ENCODE data around the gene U2AF2.
A peak's percentile ranks its signal among the peaks of the same experiment; 100 is the strongest.

U2AF2 gene

GRCh38 chr19:55693336-55693974, 38.6 kb downstream of the U2AF2 start:
- DNase-seq, result no peak
- no peaks in the 10 kb centered on the region for H3K9me3 Mint-ChIP-seq
- H3K27me3 Mint-ChIP-seq (ENCODE audit: low read depth, poor library complexity), result no peaks in the 10 kb centered on the region
- no peak overlapping the region for H3K27ac Mint-ChIP-seq
- H3K36me3 Mint-ChIP-seq (ENCODE audit: low read depth), result peaks cover 20% of the 10 kb centered on the region
- no peak overlapping the region for H3K4me3 Mint-ChIP-seq
- TF ChIP-seq CTCF (IDR thresholded peaks at IDR 0.05), result no peak
- peaks cover 17% of the 10 kb centered on the region for H3K4me1 Mint-ChIP-seq

- H3K27me3 Mint-ChIP-seq (ENCODE audit: low read depth, poor library complexity), result no peaks in the 10 kb centered on the region
- DNase-seq, result no peak
- H3K9me3 Mint-ChIP-seq, result no peaks in the 10 kb centered on the region
Measured at GRCh38 chr19:55694241-55694655, 39.4 kb downstream of the U2AF2 start.

GRCh38 chr19:55694656-55695491, 40.0 kb downstream of the U2AF2 start:
- peaks cover 6% of the 10 kb centered on the region for H3K4me1 Mint-ChIP-seq
- peaks cover 33% of the 10 kb centered on the region for H3K36me3 Mint-ChIP-seq (ENCODE audit: low read depth)
- no peak for TF ChIP-seq CTCF (IDR thresholded peaks at IDR 0.05)
- H3K4me3 Mint-ChIP-seq, result no peak overlapping the region
- H3K27ac Mint-ChIP-seq, result no peak overlapping the region
- no peaks in the 10 kb centered on the region for H3K27me3 Mint-ChIP-seq (ENCODE audit: low read depth, poor library complexity)
- DNase-seq, result no peak
- no peaks in the 10 kb centered on the region for H3K9me3 Mint-ChIP-seq

More at GRCh38 chr19:55694241-55694655, 39.4 kb downstream of the U2AF2 start:
- H3K4me1 Mint-ChIP-seq, result peaks cover 11% of the 10 kb centered on the region
- TF ChIP-seq CTCF (IDR thresholded peaks at IDR 0.05), result no peak
- H3K27ac Mint-ChIP-seq, result no peak overlapping the region
- peaks cover 27% of the 10 kb centered on the region for H3K36me3 Mint-ChIP-seq (ENCODE audit: low read depth)
- no peak overlapping the region for H3K4me3 Mint-ChIP-seq

- Mint-ChIP-seq H3K4me1 (no peaks in the 10 kb centered on the region), H3K36me3 (ENCODE audit: low read depth) (peaks cover 40% of the 10 kb centered on the region), H3K9me3 (peaks cover 3% of the 10 kb centered on the region), H3K4me3 (no peak overlapping the region), H3K27me3 (ENCODE audit: low read depth, poor library complexity) (no peaks in the 10 kb centered on the region), H3K27ac (peak overlapping the region; percentile 85)
- no peak for DNase-seq
- no peak for TF ChIP-seq CTCF (IDR thresholded peaks at IDR 0.05)
Measured at GRCh38 chr19:55695511-55696290, 40.9 kb downstream of the U2AF2 start.

- Mint-ChIP-seq H3K4me1 (peaks cover 1% of the 10 kb centered on the region), H3K27me3 (ENCODE audit: low read depth, poor library complexity) (no peaks in the 10 kb centered on the region), H3K36me3 (ENCODE audit: low read depth) (peaks cover 46% of the 10 kb centered on the region), H3K27ac (peak overlapping the region; percentile 59), H3K4me3 (no peak overlapping the region), H3K9me3 (peaks cover 5% of the 10 kb centered on the region)
- TF ChIP-seq CTCF (IDR thresholded peaks at IDR 0.05), result no peak
- DNase-seq, result no peak
Measured at GRCh38 chr19:55696301-55697068, 41.6 kb downstream of the U2AF2 start.

Measured in nephron progenitor cell (in vitro differentiated cells).